AG04449 (cell line): Measurements from ENCODE around the gene DOCK3.
"Not testable (repeated sequence)": the region's sequence is repeated elsewhere in the genome, so short reads cannot be mapped to it uniquely, and the experiment has no call there.

ENCODE experiments used
- CTCF ChIA-PET: fragments of 350-600 bp; formaldehyde crosslinking; extraction: SDS; loops from one replicate; lab custom pipeline; 2021; ENCODE audit warnings: antibody characterized with exemption; lab: Yijun Ruan, JAX
- POLR2A ChIA-PET: fragments of 400-600, 350-600 bp; formaldehyde crosslinking; extraction: SDS; loops from one replicate; lab custom pipeline; 2020; ENCODE audit warnings: antibody characterized with exemption, inconsistent platforms; lab: Yijun Ruan, JAX
- DNase-seq: peaks from one replicate; pipeline ENCODE4 v3.0.0-alpha.2; 2010; ENCODE audit warnings: low read depth, low spot score
- H3K4me3 ChIP-seq: 2 replicates; pipeline ENCODE4 v1.5.1; 2011; ENCODE audit warnings: low read depth, mild to moderate bottlenecking, control low read depth, low read length
- CTCF ChIP-seq: IDR thresholded peaks from one replicate; pipeline ENCODE4 v1.5.1; 2011; ENCODE audit warnings: mild to moderate bottlenecking, moderate library complexity, low read length, control low read depth, inconsistent platforms; ENCODE audit not compliant: insufficient read depth; ENCODE audit errors: missing control alignments

The DOCK3 gene

GRCh38 chr3:50853936-50854335 lies 179.2 kb downstream of the DOCK3 start:
- no peak for TF ChIP-seq CTCF
- CTCF ChIA-PET: no interaction called here
- no peak for DNase-seq
- H3K4me3 ChIP-seq: no peak overlapping the region
- POLR2A ChIA-PET: no interaction called here

DNA sequence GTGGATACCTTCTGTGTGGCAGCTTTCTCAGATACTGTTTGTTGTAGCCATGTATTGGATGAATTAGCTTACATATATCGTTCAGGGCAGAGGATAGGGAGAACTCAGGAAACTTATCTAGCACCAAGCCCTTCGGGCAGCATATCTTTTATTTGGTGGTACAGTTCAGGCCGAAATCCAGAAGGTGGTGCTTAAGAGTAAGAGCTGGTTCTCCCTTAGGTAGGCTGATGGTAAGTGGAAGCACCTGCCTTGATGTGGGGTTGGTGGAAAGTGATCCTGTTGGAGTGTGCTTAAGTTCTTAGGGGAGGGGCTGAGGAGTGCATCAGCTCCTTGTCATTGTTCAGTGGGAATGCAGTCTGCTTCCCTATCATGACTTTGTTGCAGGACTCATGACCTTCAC lies 187.5 kb downstream of the DOCK3 start:
- H3K4me3 ChIP-seq: no peak overlapping the region
- DNase-seq: no peak
- POLR2A ChIA-PET: no interaction called here
- no peak for TF ChIP-seq CTCF
- CTCF ChIA-PET: no interaction called here

DNA sequence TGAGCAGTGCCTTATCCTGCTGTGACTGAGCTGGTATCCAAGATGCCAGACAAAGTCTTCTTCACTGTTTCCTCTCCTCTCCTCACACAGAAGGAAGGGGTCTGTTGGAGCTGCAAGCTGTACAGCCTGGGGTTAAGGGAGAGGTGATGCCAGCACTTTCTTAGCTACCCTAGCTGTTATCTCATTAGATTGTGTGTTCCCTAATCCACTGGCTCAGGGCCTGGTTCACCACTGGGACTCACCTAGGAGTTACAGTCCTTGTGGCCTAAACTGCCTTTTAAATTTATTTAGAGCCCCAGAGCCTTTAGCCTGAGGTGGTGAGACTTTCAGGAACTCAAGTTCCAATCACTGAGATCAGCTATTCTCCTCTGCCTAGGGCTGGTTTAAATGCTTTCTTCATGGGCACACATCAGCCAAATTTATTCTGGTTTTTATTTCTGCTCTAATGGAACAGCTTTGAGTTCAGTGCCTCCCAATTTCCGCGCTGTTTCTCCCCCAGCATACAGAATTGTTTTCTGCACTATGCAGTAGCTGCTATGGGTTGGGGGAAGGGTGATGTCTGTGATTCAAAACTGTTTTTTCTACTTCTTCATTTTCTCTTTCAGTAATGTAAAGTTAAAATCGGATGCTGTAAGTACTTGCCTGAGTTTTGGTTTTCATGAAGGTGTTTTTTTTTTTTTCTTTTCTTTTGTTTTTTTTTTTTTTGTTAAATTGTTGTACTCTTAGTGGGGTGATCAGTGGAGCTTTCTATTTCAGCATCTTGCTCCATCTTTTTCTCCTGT lies 198.8 kb downstream of the DOCK3 start:
- ChIA-PET CTCF (no interaction called here), POLR2A (no interaction called here)
- TF ChIP-seq CTCF: no peak
- DNase-seq: no peak
- H3K4me3 ChIP-seq: no peak overlapping the region

GRCh38 chr3:50874876-50875275 lies 200.1 kb downstream of the DOCK3 start:
- H3K4me3 ChIP-seq, DNase-seq, POLR2A ChIA-PET, CTCF ChIA-PET: not testable (repeated sequence)

DNA sequence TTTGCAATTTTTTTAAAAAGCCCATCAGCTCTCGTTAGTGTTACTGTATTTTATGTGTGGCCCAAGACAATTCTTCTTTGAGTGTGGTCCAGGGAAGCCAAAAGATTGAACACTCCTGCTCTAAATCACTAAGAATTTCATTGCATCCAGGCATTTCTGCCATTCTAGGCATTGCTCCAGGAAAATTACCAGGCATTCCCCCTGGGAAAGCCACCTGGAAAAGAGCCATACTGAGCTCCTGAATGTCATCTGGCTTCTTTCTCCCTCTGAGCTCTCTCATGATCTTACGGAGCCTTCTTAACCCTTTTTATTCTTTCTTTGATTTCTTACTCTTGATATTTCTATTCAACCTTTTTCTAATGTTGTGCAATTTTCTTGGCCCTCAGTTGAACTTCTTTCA lies 202.2 kb downstream of the DOCK3 start:
- TF ChIP-seq CTCF: no peak
- no peak overlapping the region for H3K4me3 ChIP-seq
- CTCF ChIA-PET: no interaction called here
- no peak for DNase-seq
- POLR2A ChIA-PET: no interaction called here

- DNase-seq, CTCF ChIA-PET, POLR2A ChIA-PET, H3K4me3 ChIP-seq: not testable (repeated sequence)
Measured at GRCh38 chr3:50882733-50883132, 208.0 kb downstream of the DOCK3 start.

- POLR2A ChIA-PET: no interaction called here
- TF ChIP-seq CTCF: no peak
- no peak for DNase-seq
- no peak overlapping the region for H3K4me3 ChIP-seq
- CTCF ChIA-PET: no interaction called here
Measured at GRCh38 chr3:50883755-50884154, 209.0 kb downstream of the DOCK3 start.
